Neural progenitor cell (in vitro differentiated cells): ENCODE measurements around the gene REV3L. TPM values are rescaled to one million over a fixed set of nuclear protein-coding genes. Genes with fewer than 3 reads are reported as not detected.

Experiments
- DNase-seq: peaks from one replicate; pipeline ENCODE4 v3.0.0-alpha.2; 2016; ENCODE audit warnings: low spot score
- H2AFZ ChIP-seq: fragments of 200-600 bp; sonication (generic); replicated peaks from 2 replicates; pipeline ENCODE4 v1.6.1; 2016; ENCODE audit warnings: antibody characterized with exemption
- H3F3A ChIP-seq: fragments of 200-600 bp; sonication (generic); 2 replicates; pipeline ENCODE4 v1.6.1; 2016; ENCODE audit warnings: antibody characterized with exemption, low read depth
- H3K27ac ChIP-seq: fragments of 200-600 bp; sonication (generic); 2 replicates; pipeline ENCODE4 v1.5.1; 2016; ENCODE audit warnings: mild to moderate bottlenecking
- H3K27me3 ChIP-seq: fragments of 200-600 bp; sonication (generic); 2 replicates; pipeline ENCODE4 v1.6.1; 2016; ENCODE audit warnings: mild to moderate bottlenecking, moderate library complexity
- H3K36me3 ChIP-seq: fragments of 200-600 bp; sonication (generic); 2 replicates; pipeline ENCODE4 v1.5.1; 2016
- H3K4me1 ChIP-seq: fragments of 200-600 bp; sonication (generic); 2 replicates; pipeline ENCODE4 v1.6.1; 2016; ENCODE audit warnings: mixed run types
- H3K4me2 ChIP-seq: fragments of 200-600 bp; sonication (generic); 2 replicates; pipeline ENCODE4 v1.6.1; 2016
- H3K4me3 ChIP-seq: fragments of 200-600 bp; sonication (generic); 2 replicates; pipeline ENCODE4 v1.5.1; 2016
- H3K79me2 ChIP-seq: fragments of 200-600 bp; sonication (generic); 2 replicates; pipeline ENCODE4 v1.6.1; 2016; ENCODE audit warnings: low read depth
- H3K9ac ChIP-seq: fragments of 200-600 bp; sonication (generic); 2 replicates; pipeline ENCODE4 v1.6.1; 2016
- H3K9me3 ChIP-seq: fragments of 200-600 bp; sonication (generic); 2 replicates; pipeline ENCODE4 v1.5.1; 2016; ENCODE audit warnings: low read depth
- H4K20me1 ChIP-seq: fragments of 200-600 bp; sonication (generic); 2 replicates; pipeline ENCODE4 v1.6.1; 2016; ENCODE audit warnings: low read depth
- H3K27ac Mint-ChIP-seq: 3 replicates; pipeline ENCODE4 v1.8.0; 2021; ENCODE audit warnings: mixed read lengths
- H3K27me3 Mint-ChIP-seq: 2 replicates; pipeline ENCODE4 v1.8.0; 2022; ENCODE audit warnings: low read depth, mild to moderate bottlenecking, inconsistent platforms, moderate library complexity, mixed read lengths; ENCODE audit not compliant: insufficient read depth
- H3K36me3 Mint-ChIP-seq: 3 replicates; pipeline ENCODE4 v1.8.0; 2021; ENCODE audit warnings: mixed read lengths
- H3K4me1 Mint-ChIP-seq: 3 replicates; pipeline ENCODE4 v1.8.0; 2021; ENCODE audit warnings: mixed read lengths
- H3K4me3 Mint-ChIP-seq: 3 replicates; pipeline ENCODE4 v1.8.0; 2021; ENCODE audit warnings: mild to moderate bottlenecking, moderate library complexity, mixed read lengths
- H3K9me3 Mint-ChIP-seq: 3 replicates; pipeline ENCODE4 v1.8.0; 2020; ENCODE audit warnings: mixed read lengths
- EZH2 ChIP-seq: fragments of 200-600 bp; sonication (generic); IDR thresholded peaks from 2 replicates; pipeline ENCODE4 v1.6.1; 2017; ENCODE audit warnings: antibody characterized with exemption, mild to moderate bottlenecking, moderate library complexity
- EZH2phosphoT487 ChIP-seq: fragments of 200-600 bp; sonication (generic); IDR thresholded peaks from 2 replicates; pipeline ENCODE4 v1.6.1; 2017; ENCODE audit warnings: antibody characterized with exemption
- total RNA-seq: library from RNA; depleted of rRNA; stranded (reverse); fragments of >200 nt; gene quantifications from 2 replicates; pipeline ENCODE4 v1.2.3, GENCODE V29; 2015; ENCODE audit warnings: low replicate concordance
- TF ChIP-seq, protein P1 (sequence below): fragments of 200-600 bp; sonication (generic); IDR thresholded peaks from 2 replicates; pipeline ENCODE4 v1.5.1; 2017; ENCODE audit warnings: antibody characterized with exemption, mild to moderate bottlenecking

The REV3L gene
- total RNA-seq, 1 donor from 2014 or later, result 23.5 TPM

- Histone ChIP-seq H3K4me1 (no peaks in the 10 kb centered on the region), H3K4me3 (no peak overlapping the region), H2AFZ (no peak overlapping the region), H3K4me2 (no peak overlapping the region), H3K27ac (no peak overlapping the region), H3K9ac (no peak overlapping the region), H3K9me3 (no peaks in the 10 kb centered on the region), H4K20me1 (no peaks in the 10 kb centered on the region), H3K36me3 (no peaks in the 10 kb centered on the region), H3F3A (no peaks in the 10 kb centered on the region), H3K79me2 (no peaks in the 10 kb centered on the region), H3K27me3 (no peaks in the 10 kb centered on the region)
- Mint-ChIP-seq H3K27ac (no peak overlapping the region), H3K36me3 (peaks cover 51% of the 10 kb centered on the region), H3K27me3 (no peaks in the 10 kb centered on the region), H3K4me3 (no peak overlapping the region), H3K4me1 (no peaks in the 10 kb centered on the region), H3K9me3 (peaks cover 3% of the 10 kb centered on the region)
- TF ChIP-seq, protein P1, sequence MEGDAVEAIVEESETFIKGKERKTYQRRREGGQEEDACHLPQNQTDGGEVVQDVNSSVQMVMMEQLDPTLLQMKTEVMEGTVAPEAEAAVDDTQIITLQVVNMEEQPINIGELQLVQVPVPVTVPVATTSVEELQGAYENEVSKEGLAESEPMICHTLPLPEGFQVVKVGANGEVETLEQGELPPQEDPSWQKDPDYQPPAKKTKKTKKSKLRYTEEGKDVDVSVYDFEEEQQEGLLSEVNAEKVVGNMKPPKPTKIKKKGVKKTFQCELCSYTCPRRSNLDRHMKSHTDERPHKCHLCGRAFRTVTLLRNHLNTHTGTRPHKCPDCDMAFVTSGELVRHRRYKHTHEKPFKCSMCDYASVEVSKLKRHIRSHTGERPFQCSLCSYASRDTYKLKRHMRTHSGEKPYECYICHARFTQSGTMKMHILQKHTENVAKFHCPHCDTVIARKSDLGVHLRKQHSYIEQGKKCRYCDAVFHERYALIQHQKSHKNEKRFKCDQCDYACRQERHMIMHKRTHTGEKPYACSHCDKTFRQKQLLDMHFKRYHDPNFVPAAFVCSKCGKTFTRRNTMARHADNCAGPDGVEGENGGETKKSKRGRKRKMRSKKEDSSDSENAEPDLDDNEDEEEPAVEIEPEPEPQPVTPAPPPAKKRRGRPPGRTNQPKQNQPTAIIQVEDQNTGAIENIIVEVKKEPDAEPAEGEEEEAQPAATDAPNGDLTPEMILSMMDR, result no peak
- no peak for TF ChIP-seq EZH2phosphoT487
- TF ChIP-seq EZH2, result no peak
- DNase-seq, result no peak
Measured at GRCh38 chr6:111283707-111284106, 199.3 kb downstream of the REV3L start.

- H3K4me3 Mint-ChIP-seq, result no peak overlapping the region
- no peaks in the 10 kb centered on the region for H3K36me3 ChIP-seq
Measured at GRCh38 chr6:111282515-111282914, 200.5 kb downstream of the REV3L start.

DNA sequence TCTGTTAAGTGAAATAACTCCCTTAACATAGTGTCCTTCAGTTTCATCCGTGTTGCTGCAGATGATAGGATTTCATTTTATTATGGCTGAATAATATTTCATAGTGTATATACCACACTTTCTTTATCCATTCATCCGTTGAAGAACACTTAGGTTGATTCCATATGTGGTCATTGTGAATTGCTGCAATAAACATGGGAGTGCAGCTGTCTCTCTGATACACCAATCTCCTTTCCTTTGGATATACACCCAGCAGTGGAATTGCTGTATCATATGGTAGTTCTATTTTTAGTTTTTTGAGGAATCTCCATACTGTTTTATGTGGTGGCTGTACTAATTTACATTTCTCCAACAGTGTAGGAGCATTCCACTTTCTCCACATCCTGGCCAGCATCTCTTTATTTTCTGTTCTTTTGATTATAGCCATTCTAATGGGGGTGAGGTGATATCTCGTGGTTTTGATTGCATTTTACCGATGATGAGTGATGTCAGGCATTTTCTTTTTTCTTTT lies 202.5 kb downstream of the REV3L start:
- H4K20me1 ChIP-seq, result no peaks in the 10 kb centered on the region
- Mint-ChIP-seq H3K9me3 (peaks cover 14% of the 10 kb centered on the region), H3K27me3 (no peaks in the 10 kb centered on the region), H3K4me3 (no peak overlapping the region), H3K27ac (no peak overlapping the region), H3K36me3 (peaks cover 77% of the 10 kb centered on the region), H3K4me1 (no peaks in the 10 kb centered on the region)
- no peak overlapping the region for H3K9ac ChIP-seq
- H3K27ac ChIP-seq, result no peak overlapping the region
- H3F3A ChIP-seq, result no peaks in the 10 kb centered on the region
- H3K27me3 ChIP-seq, result no peaks in the 10 kb centered on the region
- no peak overlapping the region for H2AFZ ChIP-seq
- no peaks in the 10 kb centered on the region for H3K4me1 ChIP-seq
- TF ChIP-seq, protein P1, result no peak
- TF ChIP-seq EZH2 (no peak), EZH2phosphoT487 (no peak)
- no peak overlapping the region for H3K4me2 ChIP-seq
- no peaks in the 10 kb centered on the region for H3K9me3 ChIP-seq
- no peaks in the 10 kb centered on the region for H3K36me3 ChIP-seq
- no peaks in the 10 kb centered on the region for H3K79me2 ChIP-seq
- H3K4me3 ChIP-seq, result no peak overlapping the region
- no peak for DNase-seq

More at GRCh38 chr6:111282515-111282914, 200.5 kb downstream of the REV3L start:
- H3K4me3 ChIP-seq, result no peak overlapping the region
- Mint-ChIP-seq H3K27me3 (no peaks in the 10 kb centered on the region), H3K9me3 (peaks cover 3% of the 10 kb centered on the region), H3K27ac (no peak overlapping the region), H3K4me1 (no peaks in the 10 kb centered on the region), H3K36me3 (peaks cover 62% of the 10 kb centered on the region)
- H3K9ac ChIP-seq, result no peak overlapping the region
- no peaks in the 10 kb centered on the region for H3K9me3 ChIP-seq
- H4K20me1 ChIP-seq, result no peaks in the 10 kb centered on the region
- no peak overlapping the region for H2AFZ ChIP-seq
- H3K4me1 ChIP-seq, result no peaks in the 10 kb centered on the region
- no peaks in the 10 kb centered on the region for H3F3A ChIP-seq
- H3K27me3 ChIP-seq, result no peaks in the 10 kb centered on the region
- DNase-seq, result no peak
- TF ChIP-seq, protein P1, result no peak
- TF ChIP-seq EZH2 (no peak), EZH2phosphoT487 (no peak)
- H3K4me2 ChIP-seq, result no peak overlapping the region
- no peaks in the 10 kb centered on the region for H3K79me2 ChIP-seq
- H3K27ac ChIP-seq, result no peak overlapping the region
